Thyroid gland (tissue), 4 donors: ENCODE results near the gene DPYSL4. TPM values are rescaled to one million over a fixed set of nuclear protein-coding genes. Genes with fewer than 3 reads are reported as not detected.

Experiments used
- DNase-seq, 2 donors: peaks; one replicate each; pipeline ENCODE4 v3.0.0-alpha.2; 2019
- H3K27ac ChIP-seq, 3 donors: fragments of 200-600 bp; sonication (generic); 1 replicate in 2 of 3; 2 replicates in 1 of 3; pipeline ENCODE4 v1.5.1; 2016 to 2019; ENCODE audit warnings: mild to moderate bottlenecking in 1 of 3, moderate library complexity in 1 of 3
- H3K27me3 ChIP-seq: fragments of 200-600 bp; sonication (generic); one replicate; pipeline ENCODE4 v1.5.1; 2019
- H3K36me3 ChIP-seq, 2 donors: fragments of 200-600 bp; sonication (generic); one replicate each; pipeline ENCODE4 v1.5.1; 2016 to 2019
- H3K4me1 ChIP-seq, 2 donors: fragments of 200-600 bp; sonication (generic); one replicate each; pipeline ENCODE4 v1.5.1; 2017 to 2019
- H3K4me3 ChIP-seq, 3 donors: fragments of 200-600 bp; sonication (generic); replicated peaks in 1 of 3; 1 replicate in 2 of 3; 2 replicates in 1 of 3; pipeline ENCODE4 v1.5.1; 2016; ENCODE audit warnings: mild to moderate bottlenecking in 1 of 3
- H3K9me3 ChIP-seq: fragments of 200-600 bp; sonication (generic); one replicate; pipeline ENCODE4 v1.5.1; 2017
- CTCF ChIP-seq, 6 experiments: fragments of 200-600 bp in 3 of 6; fragments of 450-650 bp in 3 of 6; sonication (generic) in 3 of 6; IDR thresholded peaks; one replicate each; pipeline ENCODE4 v1.5.1; 2016 to 2019; ENCODE audit warnings: antibody characterized with exemption in 6 of 6, mild to moderate bottlenecking in 2 of 6, inconsistent platforms in 1 of 6, moderate library complexity in 1 of 6
- POLR2A ChIP-seq, 2 donors: fragments of 450-650 bp; IDR thresholded peaks; one replicate each; pipeline ENCODE4 v1.6.1; 2017; ENCODE audit warnings: antibody characterized with exemption in 2 of 2, mild to moderate bottlenecking in 2 of 2, moderate library complexity in 1 of 2
- WGBS, 2 donors: methylation state at CpG; one replicate each; pipeline ENCODE4 v1.1.5; 2017; 5-methylcytosine and 5-hydroxymethylcytosine counted together
- intact Hi-C: fragments of 100-400 bp; cut with DNase I; formaldehyde crosslinking; loops from one replicate; pipeline ENCODE4 v1.15.1; 2023
- total RNA-seq, 4 donors: library from RNA; depleted of rRNA; stranded (reverse); fragments of >200 nt; gene quantifications; one replicate each; pipeline ENCODE4 v1.2.3, GENCODE V29; 2016

The DPYSL4 gene
- total RNA-seq, 4 donors from 2014 or later, result 0.54 to 1.5 (median 0.81) TPM

GRCh38 chr10:132194726-132195125 lies 8.0 kb downstream of the DPYSL4 start:
- intact Hi-C loops, result no loop called here
- Histone ChIP-seq H3K9me3 (no peaks in the 10 kb centered on the region), H3K36me3 (no peaks in the 10 kb centered on the region), H3K27ac (no peak overlapping the region), H3K4me3 (no peak overlapping the region), H3K27me3 (no peaks in the 10 kb centered on the region), H3K4me1 (no peaks in the 10 kb centered on the region)
- DNase-seq, result no peak
- WGBS, 2 donors, result 92 to 94% methylated on average over 15 of the region's 15 CpGs
- TF ChIP-seq POLR2A (IDR thresholded peaks at IDR 0.05), result no peak
- TF ChIP-seq CTCF (IDR thresholded peaks at IDR 0.05), result no peak

- Histone ChIP-seq H3K27me3 (no peaks in the 10 kb centered on the region), H3K4me1 (no peaks in the 10 kb centered on the region), H3K9me3 (no peaks in the 10 kb centered on the region), H3K27ac (no peak overlapping the region), H3K4me3 (no peak overlapping the region), H3K36me3 (no peaks in the 10 kb centered on the region)
- intact Hi-C loops, result no loop called here
- TF ChIP-seq CTCF (IDR thresholded peaks at IDR 0.05) (no peak), POLR2A (IDR thresholded peaks at IDR 0.05) (no peak)
- DNase-seq, result no peak
- 91 to 92% methylated on average over 9 to 13 of the region's 13 CpGs for WGBS, 2 donors
Measured at GRCh38 chr10:132195366-132196075, 8.8 kb downstream of the DPYSL4 start.

- no peaks in the 10 kb centered on the region for H3K4me1 ChIP-seq
- H3K27me3 ChIP-seq, result no peaks in the 10 kb centered on the region
- WGBS, 2 donors, result 88 to 91% methylated on average over 17 to 18 of the region's 30 CpGs
- intact Hi-C loops, result no loop called here
- H3K9me3 ChIP-seq, result no peaks in the 10 kb centered on the region
- H3K27ac ChIP-seq, result no peak overlapping the region
- no peak overlapping the region for H3K4me3 ChIP-seq
- TF ChIP-seq CTCF (IDR thresholded peaks at IDR 0.05), result no peak
- no peak for TF ChIP-seq POLR2A (IDR thresholded peaks at IDR 0.05)
- no peak for DNase-seq
- no peaks in the 10 kb centered on the region for H3K36me3 ChIP-seq
Measured at GRCh38 chr10:132196178-132197113, 9.7 kb downstream of the DPYSL4 start.

GRCh38 chr10:132197271-132198067 lies 10.7 kb downstream of the DPYSL4 start:
- no peak for DNase-seq
- Histone ChIP-seq H3K4me1 (no peaks in the 10 kb centered on the region), H3K27me3 (no peaks in the 10 kb centered on the region), H3K36me3 (no peaks in the 10 kb centered on the region), H3K27ac (no peak overlapping the region), H3K9me3 (no peaks in the 10 kb centered on the region), H3K4me3 (no peak overlapping the region)
- TF ChIP-seq CTCF (IDR thresholded peaks at IDR 0.05), result no peak
- no peak for TF ChIP-seq POLR2A (IDR thresholded peaks at IDR 0.05)
- WGBS, 2 donors, result 82 to 100% methylated on average over 1 to 15 of the region's 25 CpGs
- intact Hi-C loops, result no loop called here
